GM18868 (cell line): Measurements from ENCODE around the gene AKT1S1.

ENCODE experiments used
- ATAC-seq: cut with Tn5 transposase; IDR thresholded peaks from one replicate; pipeline ENCODE4 v1.9.1; 2021; ENCODE audit warnings: mild to moderate bottlenecking, moderate library complexity; ENCODE audit not compliant: unreplicated experiment

AKT1S1 gene

DNA sequence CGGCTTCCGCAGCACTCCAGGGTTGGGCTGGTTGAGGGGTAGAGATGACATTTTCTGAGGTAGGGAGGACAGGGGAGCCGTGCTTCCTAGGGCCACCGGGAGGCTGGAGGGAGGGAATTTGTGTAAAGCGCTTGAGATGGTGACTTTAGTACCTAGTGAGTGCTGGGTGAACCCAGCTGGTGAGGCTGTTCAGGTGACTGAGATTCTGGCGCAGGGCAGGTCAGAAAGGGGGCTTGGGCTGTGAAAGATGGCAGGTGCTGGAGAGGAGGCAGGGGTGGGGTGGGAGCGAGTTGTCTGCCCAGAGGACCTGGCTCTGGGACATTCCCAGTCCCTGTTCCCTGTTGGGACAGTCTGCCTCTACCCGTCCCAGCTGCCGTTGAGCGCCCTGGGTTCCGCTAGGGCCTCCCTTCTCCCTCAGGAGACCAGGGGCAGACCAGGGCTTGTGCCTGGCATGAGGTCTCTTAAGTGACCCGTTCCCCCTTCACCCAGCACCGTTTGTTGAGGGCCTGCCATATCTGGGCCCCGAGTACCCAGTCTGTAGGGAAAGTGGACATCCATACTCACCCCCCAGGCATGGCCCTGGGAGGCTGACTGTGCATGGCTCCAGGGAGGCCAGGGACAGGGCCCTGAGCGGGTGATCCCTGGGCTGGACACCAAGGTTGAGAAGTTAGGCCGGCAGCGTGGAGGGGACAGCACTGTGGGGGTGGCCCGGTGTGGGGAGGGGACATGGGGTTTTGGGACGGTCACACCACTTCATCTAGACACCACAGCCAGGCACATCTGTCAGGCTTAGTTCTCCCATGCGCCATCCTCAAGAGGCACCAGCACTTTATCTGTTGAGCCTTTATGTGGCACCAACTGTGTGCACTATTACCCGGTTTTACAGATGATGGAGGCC, 21.2 kb downstream of the AKT1S1 start:
- no peak for ATAC-seq

DNA sequence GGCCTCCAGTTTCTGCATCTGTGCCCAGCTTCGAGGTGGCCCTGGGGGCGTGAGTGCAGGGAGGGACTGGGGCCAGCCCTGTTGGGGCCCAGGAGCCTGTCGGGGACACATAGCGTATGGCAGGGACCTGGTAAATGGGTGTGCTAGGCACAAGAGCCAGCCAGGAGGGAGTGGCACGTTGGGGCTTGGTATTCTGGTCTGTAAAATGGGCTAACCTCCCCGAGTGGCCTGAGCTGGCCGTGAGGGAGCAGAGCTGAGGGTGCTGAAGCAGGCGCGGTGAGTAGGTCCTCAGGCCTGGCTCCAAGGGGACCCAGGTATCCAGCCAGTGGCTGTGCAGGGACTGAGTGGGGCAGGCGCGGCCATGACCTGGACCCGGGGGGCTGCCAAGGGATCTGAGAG, 21.9 kb downstream of the AKT1S1 start:
- ATAC-seq = no peak

DNA sequence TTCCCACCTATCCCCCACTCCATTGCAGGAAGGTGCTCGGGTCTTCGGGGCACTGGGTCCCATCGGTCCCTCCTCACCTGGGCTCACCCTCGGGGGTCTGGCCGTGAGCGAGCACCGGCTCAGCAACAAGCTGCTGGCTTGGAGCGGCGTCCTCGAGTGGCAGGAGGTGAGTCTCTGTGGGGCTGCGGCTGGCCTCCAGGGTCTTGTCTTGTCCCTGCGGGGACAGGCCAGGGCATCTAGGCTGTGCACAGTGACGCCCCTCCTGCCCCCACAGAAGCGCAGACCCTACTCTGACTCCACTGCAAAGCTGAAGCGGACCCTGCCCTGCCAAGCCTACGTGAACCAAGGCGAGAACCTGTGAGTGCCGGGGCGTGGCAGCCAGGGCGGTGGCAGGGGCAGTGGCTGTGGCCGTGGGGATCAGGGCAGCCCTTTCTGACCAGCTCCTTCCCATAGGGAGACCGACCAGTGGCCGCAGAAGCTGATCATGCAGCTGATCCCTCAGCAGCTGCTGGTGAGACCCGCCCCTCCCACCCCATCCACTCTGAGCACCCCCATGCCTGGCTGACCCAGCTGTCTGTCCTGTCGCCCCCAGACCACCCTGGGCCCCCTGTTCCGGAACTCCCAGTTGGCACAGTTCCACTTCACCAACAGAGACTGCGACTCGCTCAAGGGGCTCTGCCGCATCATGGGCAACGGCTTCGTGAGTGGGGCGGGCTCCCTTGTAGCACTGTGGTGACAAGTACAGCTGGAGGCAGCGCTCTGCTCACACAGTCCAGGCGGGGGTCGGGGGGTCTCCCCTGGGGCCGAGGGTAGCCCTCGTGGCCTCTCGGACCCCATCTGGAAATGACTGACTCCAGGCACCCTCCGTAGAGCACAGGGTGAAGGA, 22.5 kb downstream of the AKT1S1 start:
- no peak for ATAC-seq

DNA sequence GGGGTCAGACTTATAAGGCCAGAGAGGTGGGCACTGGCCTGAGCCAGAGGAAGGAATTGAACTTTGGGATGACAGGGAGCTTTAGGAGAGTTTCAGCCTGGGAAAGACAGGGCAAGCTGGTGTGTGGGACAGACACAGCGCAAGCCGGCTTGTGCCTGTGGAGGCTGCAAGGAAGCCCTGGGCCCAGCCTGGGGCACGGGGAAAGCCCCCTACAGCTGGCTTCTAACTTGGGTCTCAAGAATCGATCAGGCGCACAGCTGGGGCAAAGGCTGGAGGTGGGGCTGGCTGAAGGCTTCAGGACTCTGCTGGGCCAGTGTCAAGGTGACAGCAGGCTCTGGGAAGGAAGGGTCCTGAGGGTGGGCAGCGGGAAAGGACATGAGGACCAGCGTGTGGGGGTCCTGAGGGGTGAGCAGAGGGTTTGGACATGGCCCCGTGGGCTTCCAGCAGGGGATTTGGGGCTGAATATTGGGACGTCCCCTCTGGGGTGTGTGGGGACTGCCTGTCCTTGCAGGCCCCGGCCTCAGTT, 23.2 kb downstream of the AKT1S1 start:
- ATAC-seq = no peak

DNA sequence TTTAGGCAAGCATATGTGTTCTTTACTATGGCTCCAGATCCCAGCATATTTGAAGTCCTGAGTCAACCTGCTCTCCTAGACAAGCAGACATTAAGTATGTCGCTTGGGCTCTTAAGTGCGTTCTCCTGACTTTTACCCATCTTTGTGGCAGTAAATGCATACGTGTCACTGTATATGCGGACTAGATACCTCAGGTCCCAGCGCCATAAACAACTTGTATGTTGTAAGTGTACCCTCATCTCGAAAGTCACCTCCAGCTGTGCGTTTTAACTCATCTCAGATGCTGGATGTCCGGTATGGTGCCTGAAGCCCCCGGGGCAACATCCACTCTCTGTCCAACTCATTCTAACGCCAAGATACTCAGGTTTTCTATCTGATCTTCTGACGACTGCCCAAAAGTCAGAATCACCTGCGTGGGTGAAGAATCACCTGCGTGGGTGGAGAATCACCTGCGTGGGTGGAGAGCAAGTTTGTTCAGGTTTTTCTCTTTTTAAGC, 24.5 kb downstream of the AKT1S1 start:
- ATAC-seq = no peak

DNA sequence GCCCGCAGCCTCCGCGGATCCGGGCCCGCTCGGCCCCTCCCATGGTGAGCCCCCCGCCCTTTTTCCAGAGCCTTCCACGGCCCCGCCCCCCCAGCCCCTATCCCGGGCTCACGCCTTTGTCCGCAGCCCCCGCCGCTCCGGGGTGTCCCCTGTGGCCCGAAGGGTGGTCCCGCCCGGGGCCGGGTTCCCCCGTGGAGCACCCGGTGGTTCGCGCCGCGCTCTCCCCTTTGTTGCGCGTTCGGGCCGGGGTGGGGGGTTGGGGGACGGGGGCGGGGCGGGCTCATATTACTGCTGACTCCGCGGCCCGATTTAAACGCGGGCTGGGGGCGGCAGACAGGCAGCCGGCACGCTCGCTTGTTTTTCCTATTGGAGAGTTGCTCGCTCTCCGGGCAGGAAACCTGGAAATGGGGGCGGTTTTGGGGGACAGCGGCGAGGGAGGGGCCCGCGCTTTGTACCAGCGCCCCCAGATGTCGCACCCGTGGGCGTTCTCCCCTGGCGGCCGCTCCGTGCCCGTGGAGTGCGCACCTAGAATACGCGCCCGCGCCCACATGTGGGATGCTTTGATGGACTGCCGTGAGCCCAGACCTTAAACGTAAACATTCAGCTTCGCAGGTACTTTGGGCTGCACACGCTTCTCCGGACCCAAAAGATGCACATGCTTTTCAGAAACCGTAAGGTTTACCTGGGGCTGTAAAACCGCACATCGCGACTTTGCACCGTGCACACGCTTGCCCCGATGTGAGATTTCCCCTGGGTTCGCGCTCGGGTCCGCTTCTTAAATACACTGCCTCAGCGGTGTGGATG, 25.5 kb downstream of the AKT1S1 start:
- peak; percentile 5 for ATAC-seq

DNA sequence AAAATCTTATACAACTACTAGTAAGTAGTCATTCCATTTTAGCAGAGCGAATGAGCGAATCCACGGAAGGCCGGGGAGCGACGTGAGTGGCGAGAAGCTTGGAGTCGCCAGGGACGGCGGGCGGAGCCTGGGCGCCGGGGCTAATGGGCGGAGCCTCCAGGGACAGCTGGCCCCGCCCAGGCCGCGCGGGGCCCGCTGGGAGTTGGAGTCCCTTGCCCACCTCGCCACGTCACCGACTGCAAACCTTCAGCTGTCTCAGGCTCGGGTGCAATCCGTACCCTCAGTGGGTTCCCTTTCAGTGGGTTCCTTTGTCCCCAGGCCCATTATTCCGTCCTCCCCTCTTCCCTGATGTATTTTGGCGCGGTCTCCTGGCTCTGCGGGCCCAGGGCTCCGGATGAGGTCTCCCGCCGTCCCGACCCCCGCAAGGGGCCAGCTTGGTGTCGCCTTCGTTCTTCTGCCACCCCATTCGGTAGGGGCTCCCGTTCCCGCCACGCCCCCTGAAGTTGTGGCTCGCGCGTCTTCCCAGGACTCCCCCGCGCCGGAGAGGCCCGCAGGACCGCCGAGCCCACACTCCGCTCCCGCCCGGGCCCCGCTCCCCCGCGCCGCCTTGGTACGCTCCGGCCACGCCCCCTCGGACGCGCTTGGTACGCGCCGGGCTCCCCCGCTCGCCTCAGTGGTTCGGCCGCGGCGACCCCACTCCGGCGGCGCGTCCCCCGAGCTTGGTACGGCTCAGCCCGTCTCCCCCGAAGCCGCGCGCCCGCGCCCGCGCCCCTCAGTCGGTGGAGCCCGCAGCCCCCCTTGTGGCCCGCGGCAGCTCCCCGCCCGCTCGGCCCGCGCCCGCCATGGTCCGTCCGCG, 26.4 kb downstream of the AKT1S1 start, which contains the start of gene PTOV1:
TSS of gene PTOV1 (plus strand) at position 673 of the 856 bp plus-strand sequence.
- ATAC-seq = peak; percentile 75

DNA sequence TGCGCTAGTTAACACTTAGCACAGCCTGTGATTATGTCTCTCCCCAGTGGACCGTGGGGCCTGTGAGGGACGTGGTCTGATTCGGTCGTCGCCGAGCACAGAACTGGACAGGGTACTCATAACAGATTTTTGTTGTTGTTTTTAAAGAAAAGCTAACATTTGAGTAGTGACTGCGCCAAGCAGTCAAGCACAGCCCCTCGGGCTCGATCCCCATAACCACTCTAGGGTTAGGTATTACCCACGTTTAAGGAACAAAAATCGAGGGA, 27.0 kb downstream of the AKT1S1 start:
- no peak for ATAC-seq

DNA sequence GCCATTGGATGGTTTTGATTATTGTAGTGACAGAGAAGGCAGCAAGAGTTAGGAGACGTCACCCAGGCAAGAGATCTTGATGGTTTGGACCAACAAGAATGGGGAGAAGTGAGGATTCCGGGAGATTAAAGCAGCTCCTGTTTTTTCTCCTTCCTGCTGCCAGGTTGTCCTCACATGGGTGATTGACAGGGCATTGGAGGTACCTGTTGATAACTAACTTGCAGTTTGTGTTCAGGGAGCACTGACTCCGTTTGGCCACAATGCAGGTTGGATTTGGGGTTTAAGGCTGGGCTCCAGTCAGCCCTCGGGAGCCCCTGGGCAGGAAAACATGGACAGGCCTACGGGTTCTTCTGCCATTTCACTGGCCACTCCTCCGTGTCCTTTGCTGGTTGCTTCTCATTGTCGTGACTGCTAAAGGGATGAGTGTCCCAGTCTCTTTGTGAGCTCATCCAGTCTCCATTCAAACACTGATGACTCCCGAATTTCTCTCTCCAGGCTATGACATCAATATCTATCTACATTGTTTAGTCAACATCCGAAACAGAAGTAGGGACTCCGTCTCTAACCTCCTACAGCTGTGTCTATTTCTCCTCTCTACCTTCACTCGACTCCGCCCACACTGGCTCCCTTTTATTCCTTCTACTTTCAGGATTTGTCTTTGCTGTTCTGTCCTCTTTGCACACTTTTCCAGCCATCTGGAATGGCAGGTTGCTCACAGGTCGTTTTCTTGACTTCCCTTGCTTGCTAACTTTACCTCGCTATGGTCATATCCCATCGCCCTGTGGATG, 27.5 kb downstream of the AKT1S1 start:
- ATAC-seq = no peak

DNA sequence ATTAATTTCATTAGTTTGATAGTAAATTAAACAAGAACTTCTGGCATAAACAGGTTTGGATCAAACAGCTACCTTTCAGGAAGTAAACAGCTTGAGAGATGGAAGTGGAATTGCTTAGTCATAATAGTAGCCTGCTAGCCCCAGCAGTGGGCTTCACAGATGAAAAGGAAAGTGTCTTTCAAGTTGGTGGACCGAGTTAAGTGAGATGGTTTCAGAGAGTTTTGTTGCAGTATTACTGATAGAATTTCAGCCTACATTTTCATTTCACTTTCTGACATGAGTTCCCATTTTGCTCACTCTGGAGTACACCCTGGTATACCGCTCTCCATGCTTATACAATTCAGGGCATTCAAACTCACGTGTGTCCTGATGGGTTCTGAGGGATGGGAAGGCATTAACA, 28.2 kb downstream of the AKT1S1 start:
- no peak for ATAC-seq

DNA sequence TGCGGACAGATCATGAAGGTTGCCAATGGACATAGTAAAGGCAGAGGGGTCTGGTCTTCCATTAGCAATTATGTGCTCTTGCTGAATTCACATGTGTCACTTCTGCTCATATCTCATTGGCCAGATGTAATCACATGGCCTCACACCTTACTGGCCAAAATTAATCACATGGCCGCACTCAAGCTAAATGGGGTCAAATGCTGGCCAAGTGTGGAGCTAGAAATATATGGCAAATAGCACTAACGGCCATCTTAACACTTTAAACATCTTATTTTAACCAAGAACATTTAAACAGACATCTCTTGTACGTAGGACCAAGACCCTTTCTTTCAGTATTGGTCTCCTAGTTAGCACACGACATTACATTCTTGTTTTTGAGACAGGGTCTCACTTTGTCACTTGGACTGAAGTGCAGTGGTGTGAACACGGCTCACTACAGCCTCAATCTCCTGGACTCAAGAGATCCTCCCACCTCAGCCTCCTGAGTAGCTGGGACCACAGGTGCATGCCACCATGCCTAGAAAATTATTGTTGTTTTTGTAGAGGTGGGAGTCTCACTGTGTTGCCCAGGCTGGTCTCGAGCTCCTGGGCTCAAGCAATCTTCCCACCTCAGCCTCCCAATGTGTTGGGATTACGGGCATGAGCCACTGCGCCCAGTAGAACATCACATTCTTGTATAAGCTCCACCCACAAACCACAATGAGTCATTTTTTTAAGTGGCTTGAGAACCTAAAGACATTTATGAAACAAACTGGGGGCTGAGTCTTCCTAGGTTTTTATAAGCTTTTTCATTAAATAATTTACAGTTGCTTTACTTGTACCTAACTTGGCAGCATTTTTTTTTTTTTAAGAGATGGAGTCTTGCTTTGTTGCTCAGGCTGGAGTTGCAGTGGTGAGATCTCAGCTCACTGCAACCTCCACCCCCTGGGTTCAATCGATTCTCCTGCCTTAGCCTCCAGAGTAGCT, 29.1 kb downstream of the AKT1S1 start:
- no peak for ATAC-seq

DNA sequence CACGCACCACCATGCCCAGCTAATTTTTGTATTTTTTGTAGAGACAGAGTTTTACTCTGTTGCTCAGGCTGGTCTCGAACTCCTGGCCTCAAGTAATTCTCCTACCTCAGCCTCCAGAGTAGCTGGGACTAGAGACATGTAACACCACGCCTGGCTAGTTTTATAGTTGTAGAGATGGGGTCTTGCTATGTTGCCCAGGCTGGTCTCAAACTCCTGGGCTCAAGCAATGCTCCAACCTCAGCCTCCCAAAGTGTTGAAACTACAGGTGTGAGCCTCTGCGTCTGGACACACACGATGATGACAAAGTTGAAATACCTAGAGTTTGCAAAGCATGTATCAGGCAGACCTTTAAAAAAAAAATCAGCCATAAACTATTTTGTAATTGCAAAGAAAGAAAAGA, 30.7 kb downstream of the AKT1S1 start:
- ATAC-seq = no peak

DNA sequence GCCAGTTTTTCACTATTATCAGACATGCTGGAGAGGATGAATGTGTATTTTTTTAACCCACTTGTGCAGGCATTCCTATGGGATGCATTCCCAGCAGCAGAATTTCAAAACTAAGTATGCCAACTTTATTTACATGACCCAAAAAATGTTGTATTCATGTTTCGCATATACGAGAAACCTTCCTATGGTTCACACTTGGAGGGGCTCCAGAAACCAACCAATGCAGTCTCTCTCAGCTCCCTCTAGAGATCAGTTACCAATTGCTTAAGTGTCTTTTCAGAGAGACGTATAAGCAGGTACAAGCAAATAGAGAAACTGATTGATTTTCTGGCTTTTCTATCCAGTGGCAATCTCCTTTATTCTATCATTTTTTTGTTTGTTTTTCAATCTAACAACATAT, 31.7 kb downstream of the AKT1S1 start:
- no peak for ATAC-seq

DNA sequence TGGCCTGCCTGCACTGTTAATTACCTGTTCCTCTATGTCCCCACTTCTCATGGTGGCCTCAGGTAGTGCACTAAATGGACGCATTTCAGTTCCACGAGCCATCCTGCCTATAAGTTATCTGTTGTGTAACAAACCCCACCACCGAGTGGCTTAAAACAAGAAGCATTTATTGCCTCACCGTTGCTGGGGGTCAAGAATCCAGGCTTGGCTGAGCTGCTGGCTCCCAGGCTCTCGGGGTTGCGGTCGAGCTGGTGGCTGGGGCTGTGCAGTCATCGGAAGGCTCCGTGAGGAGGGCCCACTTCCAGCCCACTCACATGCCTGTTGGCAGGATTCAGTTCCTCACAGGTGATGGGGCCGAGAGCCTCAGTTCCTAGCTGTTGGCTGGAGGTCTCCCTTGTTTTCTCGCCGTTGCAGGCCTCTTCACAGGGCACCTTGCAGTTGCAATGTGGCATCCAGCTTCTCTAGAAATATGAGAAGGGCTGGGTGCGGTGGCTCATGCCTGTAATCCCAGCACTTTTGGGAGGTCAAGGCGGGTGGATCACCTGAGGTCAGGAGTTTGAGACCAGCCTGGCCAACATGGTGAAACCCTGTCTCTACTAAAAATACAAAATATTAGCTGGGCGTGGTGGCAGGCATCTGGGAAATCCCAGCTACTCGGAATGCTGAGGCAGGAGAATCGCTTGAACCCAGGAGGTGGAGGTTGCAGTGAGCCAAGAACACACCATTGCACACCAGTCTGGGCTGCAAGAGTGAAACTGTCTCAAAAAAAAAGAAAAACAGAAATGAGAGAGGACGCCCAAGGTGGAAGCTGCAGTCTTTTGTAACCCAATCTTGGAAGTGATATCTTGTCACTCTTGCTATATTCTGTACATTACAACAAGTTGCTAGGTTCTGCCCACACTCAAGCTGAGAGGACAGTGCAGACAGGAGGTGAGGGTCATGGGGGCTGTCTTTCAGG, 32.7 kb downstream of the AKT1S1 start:
- ATAC-seq = no peak

DNA sequence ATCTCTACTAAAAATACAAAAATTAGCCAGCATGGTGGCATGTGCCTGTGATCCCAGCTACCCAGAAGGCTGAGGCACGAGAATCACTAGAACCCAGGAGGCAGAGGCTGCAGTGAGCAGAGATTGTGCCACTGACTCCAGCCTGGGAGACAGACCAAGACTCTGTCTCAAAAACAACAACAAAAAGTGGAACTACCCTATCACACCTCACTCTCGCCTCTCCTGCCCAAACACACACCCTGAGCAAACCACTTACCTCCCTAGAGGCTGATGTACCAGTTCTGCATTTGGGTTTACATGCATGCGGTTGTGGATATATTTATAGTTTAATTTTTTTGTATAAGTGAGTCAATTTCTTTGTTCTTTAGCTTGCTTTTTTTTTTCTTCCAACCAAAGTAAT, 33.9 kb downstream of the AKT1S1 start:
- no peak for ATAC-seq

DNA sequence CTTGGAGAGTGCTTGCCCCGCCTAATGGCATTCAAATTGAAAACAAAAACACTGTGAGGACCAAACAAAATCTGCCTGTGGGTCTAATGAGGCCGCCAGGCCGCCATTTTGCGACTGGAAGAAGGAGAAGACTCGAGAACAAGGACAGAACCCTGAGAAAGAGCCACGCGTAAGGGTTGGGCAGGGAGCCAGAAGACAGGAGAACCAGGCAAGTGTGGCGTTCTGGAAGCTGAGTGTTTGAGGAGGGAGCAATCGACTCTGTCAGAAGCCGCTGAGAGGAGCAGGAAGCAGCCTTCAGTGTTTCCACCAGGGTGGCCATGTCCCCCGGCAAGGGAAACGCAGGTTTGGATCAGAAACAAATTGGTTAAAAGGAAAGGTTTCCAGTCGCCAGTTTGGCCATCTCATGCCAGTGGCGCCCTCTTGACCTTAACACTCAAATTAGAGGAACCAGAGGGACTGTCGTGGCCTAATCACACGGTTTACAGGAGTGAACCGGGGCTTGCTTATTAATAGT, 36.4 kb downstream of the AKT1S1 start:
- ATAC-seq = no peak

DNA sequence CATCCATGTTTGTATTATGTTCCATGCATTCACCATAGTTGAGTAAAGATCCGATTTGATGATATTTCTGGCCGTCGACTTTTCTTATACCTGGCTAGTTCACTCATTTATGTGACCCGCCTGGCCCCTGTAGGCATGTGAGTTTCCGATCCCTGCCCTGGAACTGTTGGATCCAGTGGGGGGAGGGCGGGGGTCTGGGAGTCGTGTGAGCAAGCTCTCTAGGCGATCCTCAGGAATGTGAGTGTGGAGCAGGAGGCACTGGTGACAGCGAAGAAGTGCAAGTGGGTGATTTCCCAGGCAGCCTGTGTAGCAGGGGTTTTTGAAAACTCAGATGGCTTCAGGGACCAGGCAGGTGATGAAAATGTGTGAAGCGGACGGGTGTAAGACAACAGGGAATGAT, 36.8 kb downstream of the AKT1S1 start:
- no peak for ATAC-seq
